Panc1 (cell line): Measurements from ENCODE around the gene KCNAB1. TPM values are rescaled to one million over a fixed set of nuclear protein-coding genes. Genes with fewer than 3 reads are reported as not detected.

Experiments used
- ATAC-seq: fragments of 200-7000 bp; cut with Tn5 transposase; 2 replicates; pipeline ENCODE4 v1.9.1; 2020; ENCODE audit warnings: mild to moderate bottlenecking, moderate library complexity
- BruUV-seq: library from RNA; stranded (reverse); fragments of 400-500 nt; replicated peaks from 2 replicates; lab custom pipeline; 2021; lab: Mats Ljungman, UMichigan
- CTCF ChIA-PET: fragments of 300-600 bp; sonication (Branson Sonifier 250); formaldehyde crosslinking; loops from one replicate; lab custom pipeline; 2022; ENCODE audit warnings: antibody characterized with exemption; lab: Charles Lee
- POLR2A ChIA-PET: fragments of 300-600 bp; sonication (Branson Sonifier 250); formaldehyde crosslinking; loops from one replicate; lab custom pipeline; 2022; ENCODE audit warnings: antibody characterized with exemption; lab: Charles Lee
- DNase-seq: peaks from one replicate; pipeline ENCODE4 v3.0.0-alpha.2; 2010; ENCODE audit warnings: low read depth, low spot score
- H3K27ac ChIP-seq: 2 replicates; pipeline ENCODE4 v1.5.1; 2011; ENCODE audit warnings: mild to moderate bottlenecking, low read length, inconsistent platforms
- H3K27me3 ChIP-seq: fragments of 200-500 bp; sonication (Bioruptor generic); 2 replicates; pipeline ENCODE4 v1.6.0; 2014; ENCODE audit warnings: low read length, inconsistent platforms; ENCODE audit not compliant: control insufficient read depth, insufficient read depth
- H3K36me3 ChIP-seq: fragments of 200-500 bp; sonication (Bioruptor generic); 2 replicates; pipeline ENCODE4 v1.5.1; 2014; ENCODE audit warnings: inconsistent platforms, mild to moderate bottlenecking, low read length, moderate library complexity; ENCODE audit not compliant: control insufficient read depth, insufficient read depth
- H3K4me1 ChIP-seq: 2 replicates; pipeline ENCODE4 v1.5.1; 2011; ENCODE audit warnings: inconsistent platforms, mild to moderate bottlenecking, low read length, moderate library complexity; ENCODE audit not compliant: control insufficient read depth, insufficient read depth
- H3K4me3 ChIP-seq, 2 experiments: 2 replicates each; pipeline ENCODE4 v1.5.1; 2011 to 2012; ENCODE audit warnings: low read depth in 2 of 2, low read length in 2 of 2, mild to moderate bottlenecking in 2 of 2, inconsistent platforms in 1 of 2, moderate library complexity in 1 of 2
- H3K9me3 ChIP-seq: fragments of 200-500 bp; sonication (Bioruptor generic); 2 replicates; pipeline ENCODE4 v1.5.1; 2014; ENCODE audit warnings: low read depth, mild to moderate bottlenecking, inconsistent platforms, low read length, moderate library complexity; ENCODE audit not compliant: control insufficient read depth, insufficient read depth
- CTCF ChIP-seq: fragments of 450-650 bp; IDR thresholded peaks from 2 replicates; pipeline ENCODE4 v1.5.1; 2017; ENCODE audit warnings: mild to moderate bottlenecking
- POLR2AphosphoS5 ChIP-seq: IDR thresholded peaks from 2 replicates; pipeline ENCODE4 v1.6.1; 2012; ENCODE audit warnings: mild to moderate bottlenecking, low read depth, low read length, moderate library complexity
- SIN3A ChIP-seq: IDR thresholded peaks from 2 replicates; pipeline ENCODE4 v1.6.1; 2012; ENCODE audit warnings: low read depth, mild to moderate bottlenecking, low read length, moderate library complexity, borderline replicate concordance; ENCODE audit not compliant: insufficient read depth
- TCF7L2 ChIP-seq: IDR thresholded peaks from 2 replicates; pipeline ENCODE4 v1.6.1; 2011; ENCODE audit warnings: mild to moderate bottlenecking, low read depth, low read length, inconsistent platforms
- in situ Hi-C: cut with HindIII; loops from 2 replicates; pipeline ENCODE4 v1.10.0; 2016; ENCODE audit warnings: low sequenced_read_pairs, low pct_unique_long_range_greater_than_20kb
- intact Hi-C: fragments of 100-400 bp; cut with micrococcal nuclease; formaldehyde crosslinking; loops from one replicate; pipeline ENCODE4 v1.10.0; 2022; ENCODE audit not compliant: unreplicated experiment
- total RNA-seq: library from RNA; stranded (reverse); gene quantifications from one replicate; pipeline ENCODE4 v1.2.1, GENCODE V29; 2021; ENCODE audit not compliant: unreplicated experiment
- TF ChIP-seq, protein P1 (sequence below), 2 experiments: IDR thresholded peaks; 2 replicates each; pipeline ENCODE4 v1.6.1; 2011 to 2012; ENCODE audit warnings: low read depth in 2 of 2, control low read depth in 1 of 2, low read length in 1 of 2, mild to moderate bottlenecking in 1 of 2, moderate library complexity in 1 of 2; ENCODE audit not compliant: insufficient read depth in 1 of 2

Gene KCNAB1
- total RNA-seq, 1 experiment from 2014 or later: not detected

DNA sequence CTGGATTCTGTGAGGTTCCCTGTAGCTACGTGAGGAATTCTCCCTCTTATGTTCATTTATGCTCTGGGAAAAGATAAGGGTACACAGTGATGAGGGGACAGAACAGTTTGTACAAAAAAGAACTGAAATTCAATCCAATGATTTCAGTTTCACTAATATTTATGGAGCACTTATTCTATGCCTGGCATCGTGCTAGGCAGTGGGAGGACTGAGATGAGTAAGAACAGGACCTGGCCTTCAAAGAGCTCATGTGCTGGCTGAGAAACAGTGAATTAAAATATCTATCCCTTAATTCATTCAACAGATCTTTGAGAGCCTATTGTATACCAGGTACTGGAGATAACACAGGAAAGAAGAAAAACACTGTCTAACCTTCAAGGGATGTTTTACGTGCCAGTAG lies 412.4 kb downstream of the KCNAB1 start:
- Histone ChIP-seq H3K27me3 (no peaks in the 10 kb centered on the region), H3K4me1 (no peaks in the 10 kb centered on the region), H3K4me3 (no peak overlapping the region), H3K36me3 (no peaks in the 10 kb centered on the region), H3K27ac (no peak overlapping the region), H3K9me3 (no peaks in the 10 kb centered on the region)
- TF ChIP-seq, protein P1, sequence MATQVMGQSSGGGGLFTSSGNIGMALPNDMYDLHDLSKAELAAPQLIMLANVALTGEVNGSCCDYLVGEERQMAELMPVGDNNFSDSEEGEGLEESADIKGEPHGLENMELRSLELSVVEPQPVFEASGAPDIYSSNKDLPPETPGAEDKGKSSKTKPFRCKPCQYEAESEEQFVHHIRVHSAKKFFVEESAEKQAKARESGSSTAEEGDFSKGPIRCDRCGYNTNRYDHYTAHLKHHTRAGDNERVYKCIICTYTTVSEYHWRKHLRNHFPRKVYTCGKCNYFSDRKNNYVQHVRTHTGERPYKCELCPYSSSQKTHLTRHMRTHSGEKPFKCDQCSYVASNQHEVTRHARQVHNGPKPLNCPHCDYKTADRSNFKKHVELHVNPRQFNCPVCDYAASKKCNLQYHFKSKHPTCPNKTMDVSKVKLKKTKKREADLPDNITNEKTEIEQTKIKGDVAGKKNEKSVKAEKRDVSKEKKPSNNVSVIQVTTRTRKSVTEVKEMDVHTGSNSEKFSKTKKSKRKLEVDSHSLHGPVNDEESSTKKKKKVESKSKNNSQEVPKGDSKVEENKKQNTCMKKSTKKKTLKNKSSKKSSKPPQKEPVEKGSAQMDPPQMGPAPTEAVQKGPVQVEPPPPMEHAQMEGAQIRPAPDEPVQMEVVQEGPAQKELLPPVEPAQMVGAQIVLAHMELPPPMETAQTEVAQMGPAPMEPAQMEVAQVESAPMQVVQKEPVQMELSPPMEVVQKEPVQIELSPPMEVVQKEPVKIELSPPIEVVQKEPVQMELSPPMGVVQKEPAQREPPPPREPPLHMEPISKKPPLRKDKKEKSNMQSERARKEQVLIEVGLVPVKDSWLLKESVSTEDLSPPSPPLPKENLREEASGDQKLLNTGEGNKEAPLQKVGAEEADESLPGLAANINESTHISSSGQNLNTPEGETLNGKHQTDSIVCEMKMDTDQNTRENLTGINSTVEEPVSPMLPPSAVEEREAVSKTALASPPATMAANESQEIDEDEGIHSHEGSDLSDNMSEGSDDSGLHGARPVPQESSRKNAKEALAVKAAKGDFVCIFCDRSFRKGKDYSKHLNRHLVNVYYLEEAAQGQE (IDR thresholded peaks at IDR 0.05; ENCODE audit: insufficient read depth in 1 of 2, low read depth in 2 of 2, low read length in 1 of 2): no peak
- no peak for TF ChIP-seq CTCF
- no peak for TF ChIP-seq SIN3A
- no peak for TF ChIP-seq TCF7L2
- no peak for TF ChIP-seq POLR2AphosphoS5
- ChIA-PET CTCF (no interaction called here), POLR2A (no interaction called here)
- in situ Hi-C loops: no loop called here
- DNase-seq (no peak), ATAC-seq (no peak)
- no TSS peak for BruUV-seq
- intact Hi-C loops: loop anchor here (10.0 kb wide), 2 partner anchors 538 to 602 kb away; no protein-coding TSS in a partner anchor

DNA sequence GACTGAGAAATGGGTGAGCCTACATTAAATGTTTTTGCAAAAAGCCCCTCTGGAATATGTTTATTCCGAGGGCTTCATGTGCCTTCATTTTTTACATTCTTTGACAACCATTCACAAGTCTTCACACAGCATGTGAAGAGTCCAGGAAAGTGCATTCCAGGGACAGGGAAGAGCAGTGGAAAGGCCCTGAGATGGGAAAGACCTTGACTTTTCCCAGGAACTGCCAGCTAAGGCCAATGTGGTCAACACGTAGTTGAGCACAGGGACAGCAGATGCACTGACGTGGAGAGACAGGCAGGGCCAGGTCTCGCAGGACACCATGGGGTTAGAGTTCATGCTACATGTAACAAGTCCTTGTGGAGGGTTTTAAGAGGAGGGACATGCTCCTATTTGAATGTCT lies 412.8 kb downstream of the KCNAB1 start:
- ATAC-seq: no peak
- in situ Hi-C loops: no loop called here
- no peak overlapping the region for H3K27ac ChIP-seq
- no peak for DNase-seq
- no peaks in the 10 kb centered on the region for H3K4me1 ChIP-seq
- BruUV-seq: no TSS peak
- no peaks in the 10 kb centered on the region for H3K27me3 ChIP-seq
- H3K4me3 ChIP-seq: no peak overlapping the region
- no peaks in the 10 kb centered on the region for H3K36me3 ChIP-seq
- intact Hi-C loops: loop anchor here (10.0 kb wide), 2 partner anchors 538 to 602 kb away; no protein-coding TSS in a partner anchor
- TF ChIP-seq, protein P1 (IDR thresholded peaks at IDR 0.05; ENCODE audit: insufficient read depth in 1 of 2, low read depth in 2 of 2, low read length in 1 of 2): no peak
- no peak for TF ChIP-seq POLR2AphosphoS5
- no peak for TF ChIP-seq SIN3A
- TF ChIP-seq CTCF: no peak
- TF ChIP-seq TCF7L2: no peak
- ChIA-PET CTCF (no interaction called here), POLR2A (no interaction called here)
- H3K9me3 ChIP-seq: no peaks in the 10 kb centered on the region
